HG03342 (cell line): Measurements from ENCODE around the gene TFAP2C.
"Not testable (repeated sequence)": the region's sequence is repeated elsewhere in the genome, so short reads cannot be mapped to it uniquely, and the experiment has no call there.

ENCODE experiments used
- ATAC-seq: cut with Tn5 transposase; IDR thresholded peaks from one replicate; pipeline ENCODE4 v1.9.1; 2021; ENCODE audit warnings: mild to moderate bottlenecking, moderate library complexity; ENCODE audit not compliant: unreplicated experiment

The TFAP2C gene

DNA sequence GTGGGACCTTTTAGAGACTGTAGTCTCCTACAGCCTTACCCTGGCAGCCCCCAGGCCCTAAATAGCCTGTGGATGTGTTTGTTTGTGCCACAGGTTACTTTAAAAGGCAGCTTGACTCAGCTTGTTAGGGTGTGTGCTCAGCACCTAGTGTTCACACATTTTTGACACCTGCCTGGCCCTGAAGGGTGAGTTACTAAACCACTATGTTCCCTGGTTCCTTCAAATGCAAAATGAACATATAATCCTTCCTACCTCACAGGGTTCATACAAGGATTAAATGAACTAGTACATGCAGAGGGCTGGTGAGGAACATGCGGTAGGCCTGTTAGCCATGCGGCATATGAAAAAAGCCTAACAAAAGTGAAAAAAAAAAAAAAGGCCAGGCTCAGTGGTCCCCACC, 14.9 kb upstream of the TFAP2C start:
- ATAC-seq: no peak

GRCh38 chr20:56616716-56617115, 12.4 kb upstream of the TFAP2C start:
- ATAC-seq: no peak

DNA sequence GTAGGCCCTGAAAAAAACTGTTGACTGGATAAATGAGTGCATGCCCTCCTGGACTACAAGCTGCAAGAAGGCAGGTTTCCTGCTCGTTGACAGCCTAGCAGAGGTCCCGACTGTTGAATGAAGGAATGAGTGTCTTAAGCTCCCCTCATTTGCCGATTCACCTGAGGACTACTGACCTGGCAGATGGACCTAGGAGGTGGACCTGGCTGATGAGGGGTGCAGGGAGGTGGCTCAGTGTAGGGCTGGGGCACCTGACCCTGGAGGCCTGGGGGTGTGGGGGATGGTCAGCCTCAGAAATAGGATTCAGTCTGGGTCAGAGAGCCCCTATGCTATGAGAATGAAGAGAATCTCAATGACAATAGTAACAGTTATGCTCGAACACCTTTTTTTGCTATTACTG, 11.6 kb upstream of the TFAP2C start:
- ATAC-seq: no peak

- ATAC-seq: no peak
These were observed 7.4 kb upstream of the TFAP2C start for GRCh38 chr20:56621730-56622129.

DNA sequence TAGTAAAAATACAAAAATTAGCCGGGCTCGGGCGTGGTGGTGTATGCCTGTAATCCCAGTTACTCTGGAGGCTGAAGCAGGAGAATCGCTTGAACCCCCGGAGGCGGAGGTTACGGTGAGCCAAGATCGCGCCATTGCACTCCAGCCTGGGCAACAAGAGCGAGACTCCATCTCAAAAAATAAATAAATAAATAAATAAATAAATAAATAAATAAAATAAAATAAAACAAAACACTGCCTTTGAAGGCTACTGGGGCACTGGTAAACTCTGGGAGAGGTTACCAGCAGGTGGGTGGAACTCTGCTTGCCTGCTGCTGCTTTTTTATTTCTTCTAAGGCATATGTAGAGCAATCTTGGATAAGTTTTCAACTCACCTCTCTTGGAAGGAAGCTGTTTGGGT, 5.2 kb upstream of the TFAP2C start:
- not testable (repeated sequence) for ATAC-seq

- ATAC-seq: no peak
These were observed 4.1 kb upstream of the TFAP2C start for GRCh38 chr20:56624786-56625681.

- ATAC-seq: no peak
These were observed 3.3 kb upstream of the TFAP2C start for GRCh38 chr20:56625837-56626236.

GRCh38 chr20:56626367-56627121, 2.6 kb upstream of the TFAP2C start:
- no peak for ATAC-seq

GRCh38 chr20:56627122-56628014, 1.7 kb upstream of the TFAP2C start:
- no peak for ATAC-seq

GRCh38 chr20:56628015-56628872, 862 bp upstream of the TFAP2C start:
- no peak for ATAC-seq

- ATAC-seq: no peak
These were observed 469 bp downstream of the TFAP2C start for GRCh38 chr20:56629464-56630085.

DNA sequence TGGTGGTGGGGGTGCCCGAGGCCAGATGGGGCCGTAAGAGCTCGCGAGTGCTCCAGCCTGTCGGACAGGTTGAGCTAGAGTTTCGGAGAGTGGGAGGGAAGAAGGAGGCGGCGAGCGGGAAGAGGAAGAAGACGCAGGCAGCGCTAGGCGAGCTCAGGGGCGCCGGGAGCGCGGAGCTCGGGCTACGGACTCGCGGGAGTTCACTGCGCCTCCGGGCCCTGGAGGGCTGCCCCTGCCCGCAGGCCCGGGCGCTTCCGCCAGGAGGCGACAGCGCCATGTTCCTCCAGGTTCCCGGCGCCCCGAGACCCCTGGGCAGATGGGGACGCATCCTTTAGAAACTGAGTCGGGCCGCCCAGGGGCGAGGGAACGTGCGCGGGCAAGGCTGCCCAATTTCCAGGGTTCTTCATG, 984 bp downstream of the TFAP2C start:
- ATAC-seq: no peak

GRCh38 chr20:56630506-56631317, 1.6 kb downstream of the TFAP2C start:
- ATAC-seq: no peak

DNA sequence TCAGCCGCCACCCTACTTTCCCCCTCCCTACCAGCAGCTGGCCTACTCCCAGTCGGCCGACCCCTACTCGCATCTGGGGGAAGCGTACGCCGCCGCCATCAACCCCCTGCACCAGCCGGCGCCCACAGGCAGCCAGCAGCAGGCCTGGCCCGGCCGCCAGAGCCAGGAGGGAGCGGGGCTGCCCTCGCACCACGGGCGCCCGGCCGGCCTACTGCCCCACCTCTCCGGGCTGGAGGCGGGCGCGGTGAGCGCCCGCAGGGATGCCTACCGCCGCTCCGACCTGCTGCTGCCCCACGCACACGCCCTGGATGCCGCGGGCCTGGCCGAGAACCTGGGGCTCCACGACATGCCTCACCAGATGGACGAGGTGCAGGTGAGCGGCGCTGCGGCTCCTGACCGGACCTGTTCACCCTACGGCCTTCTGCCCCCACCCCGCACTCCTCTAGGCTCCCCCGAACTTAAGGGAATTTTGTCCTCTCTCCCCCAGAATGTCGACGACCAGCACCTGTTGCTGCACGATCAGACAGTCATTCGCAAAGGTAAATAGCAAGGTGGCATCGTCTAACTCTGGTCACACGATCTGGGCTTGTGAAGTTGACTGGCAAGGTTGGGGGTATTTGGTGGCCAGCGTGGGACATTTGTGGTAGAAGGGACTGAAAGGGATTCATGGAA, 2.3 kb downstream of the TFAP2C start:
- no peak for ATAC-seq

DNA sequence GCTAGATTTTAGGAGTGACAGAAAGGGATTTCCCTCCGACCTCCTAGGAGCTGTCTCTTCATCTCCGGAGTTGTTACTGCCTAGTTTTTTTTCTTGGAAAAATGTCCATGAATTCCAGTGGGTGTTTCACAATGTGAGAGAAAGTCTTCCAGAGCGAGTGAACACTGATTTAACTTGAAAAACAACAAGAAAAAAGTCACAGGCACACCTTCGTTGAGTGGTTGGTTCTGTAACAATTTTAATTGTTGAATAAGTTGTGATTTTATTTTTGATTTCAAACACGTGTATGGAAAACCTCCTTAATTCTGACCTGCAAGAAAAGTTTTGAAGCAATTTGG, 2.9 kb downstream of the TFAP2C start:
- no peak for ATAC-seq

- ATAC-seq: no peak
These were observed 5.2 kb downstream of the TFAP2C start for GRCh38 chr20:56634307-56634706.

GRCh38 chr20:56634735-56635385, 5.8 kb downstream of the TFAP2C start:
- no peak for ATAC-seq

GRCh38 chr20:56636716-56637115, 7.6 kb downstream of the TFAP2C start:
- ATAC-seq: no peak
